Breast epithelium (tissue), 4 donors: ENCODE measurements around the gene ART1. TPM values are rescaled to one million over a fixed set of nuclear protein-coding genes. Genes with fewer than 3 reads are reported as not detected.

Source experiments
- DNase-seq, 2 donors: peaks; one replicate each; pipeline ENCODE4 v3.0.0-alpha.2; 2019; ENCODE audit warnings: low spot score in 2 of 2
- H3K27ac ChIP-seq, 2 donors: fragments of 200-600 bp; sonication (generic) in 1 of 2; one replicate each; pipeline ENCODE4 v1.5.1; 2016 to 2019; ENCODE audit warnings: mild to moderate bottlenecking in 1 of 2
- H3K27me3 ChIP-seq, 2 donors: fragments of 200-600 bp; sonication (generic) in 1 of 2; one replicate each; pipeline versions ENCODE4 v1.5.1 to v1.6.0; 2017 to 2019; ENCODE audit warnings: control low read depth in 1 of 2, mild to moderate bottlenecking in 1 of 2
- H3K36me3 ChIP-seq: fragments of 200-600 bp; one replicate; pipeline ENCODE4 v1.5.1; 2019
- H3K4me1 ChIP-seq, 2 donors: fragments of 200-600 bp; sonication (generic); one replicate each; pipeline ENCODE4 v1.5.1; 2016 to 2019; ENCODE audit warnings: control low read depth in 1 of 2
- H3K4me3 ChIP-seq, 3 donors: fragments of 200-600 bp; sonication (generic); 1 replicate in 2 of 3; 2 replicates in 1 of 3; pipeline ENCODE4 v1.5.1; 2016 to 2019; ENCODE audit warnings: mild to moderate bottlenecking in 3 of 3, moderate library complexity in 2 of 3
- H3K9me3 ChIP-seq, 2 donors: fragments of 200-600 bp; sonication (generic) in 1 of 2; one replicate each; pipeline ENCODE4 v1.5.1; 2016 to 2019; ENCODE audit warnings: control low read depth in 1 of 2
- CTCF ChIP-seq, 3 donors: fragments of 450-650 bp; IDR thresholded peaks; one replicate each; pipeline ENCODE4 v1.5.1; 2016 to 2017; ENCODE audit warnings: antibody characterized with exemption in 3 of 3, mild to moderate bottlenecking in 3 of 3, moderate library complexity in 3 of 3
- POLR2A ChIP-seq: fragments of 450-650 bp; IDR thresholded peaks from one replicate; pipeline ENCODE4 v1.6.1; 2016; ENCODE audit warnings: antibody characterized with exemption, mild to moderate bottlenecking, moderate library complexity
- POLR2AphosphoS5 ChIP-seq, 3 donors: sonication (generic); formaldehyde crosslinking; IDR thresholded peaks; one replicate each; pipeline ENCODE4 v1.6.1; 2017; ENCODE audit warnings: antibody characterized with exemption in 3 of 3
- intact Hi-C: fragments of 100-400 bp; cut with DNase I; formaldehyde crosslinking; loops from one replicate; pipeline ENCODE4 v1.15.1; 2023; ENCODE audit warnings: low total_unique reads
- total RNA-seq, 3 donors: library from RNA; depleted of rRNA; stranded (reverse); fragments of >200 nt; gene quantifications; one replicate each; pipeline ENCODE4 v1.1.0, GENCODE V29; 2016

Gene ART1
- total RNA-seq, 3 donors from 2014 or later, result not detected

GRCh38 chr11:3658252-3658651 lies 13.3 kb downstream of the ART1 start:
- TF ChIP-seq CTCF (IDR thresholded peaks at IDR 0.05) (no peak), POLR2A (no peak), POLR2AphosphoS5 (IDR thresholded peaks at IDR 0.05) (no peak)
- intact Hi-C loops, result no loop called here
- H3K36me3 ChIP-seq, result no peaks in the 10 kb centered on the region
- H3K4me3 ChIP-seq, result no peak overlapping the region
- no peaks in the 10 kb centered on the region for H3K4me1 ChIP-seq
- DNase-seq, result no peak
- no peak overlapping the region for H3K27ac ChIP-seq
- H3K27me3 ChIP-seq, result no peaks in the 10 kb centered on the region
- no peaks in the 10 kb centered on the region for H3K9me3 ChIP-seq

- H3K27ac ChIP-seq, result no peak overlapping the region
- no peak for TF ChIP-seq POLR2A
- no peak for TF ChIP-seq CTCF (IDR thresholded peaks at IDR 0.05)
- no peak for TF ChIP-seq POLR2AphosphoS5 (IDR thresholded peaks at IDR 0.05)
- H3K4me3 ChIP-seq, result no peak overlapping the region
- no peak for DNase-seq
- no peaks in the 10 kb centered on the region for H3K9me3 ChIP-seq
- H3K4me1 ChIP-seq, result no peaks in the 10 kb centered on the region
- no peaks in the 10 kb centered on the region for H3K36me3 ChIP-seq
- intact Hi-C loops, result no loop called here
- no peaks in the 10 kb centered on the region for H3K27me3 ChIP-seq
Measured at GRCh38 chr11:3659595-3660515, 14.9 kb downstream of the ART1 start.

GRCh38 chr11:3660960-3661359 lies 16.0 kb downstream of the ART1 start:
- Histone ChIP-seq H3K36me3 (no peaks in the 10 kb centered on the region), H3K27ac (no peak overlapping the region), H3K4me3 (no peak overlapping the region), H3K9me3 (no peaks in the 10 kb centered on the region), H3K27me3 (no peaks in the 10 kb centered on the region), H3K4me1 (no peaks in the 10 kb centered on the region)
- intact Hi-C loops, result no loop called here
- TF ChIP-seq CTCF (IDR thresholded peaks at IDR 0.05) (no peak), POLR2A (no peak), POLR2AphosphoS5 (IDR thresholded peaks at IDR 0.05) (no peak)
- no peak for DNase-seq

GRCh38 chr11:3662856-3663255 lies 17.9 kb downstream of the ART1 start:
- Histone ChIP-seq H3K4me1 (no peaks in the 10 kb centered on the region), H3K27me3 (no peaks in the 10 kb centered on the region), H3K9me3 (no peaks in the 10 kb centered on the region), H3K27ac (no peak overlapping the region), H3K36me3 (peaks cover 6% of the 10 kb centered on the region), H3K4me3 (no peak overlapping the region)
- intact Hi-C loops, result no loop called here
- TF ChIP-seq CTCF (IDR thresholded peaks at IDR 0.05) (no peak), POLR2AphosphoS5 (IDR thresholded peaks at IDR 0.05) (no peak), POLR2A (no peak)
- no peak for DNase-seq

- H3K27me3 ChIP-seq, result no peaks in the 10 kb centered on the region
- DNase-seq, result no peak
- H3K4me1 ChIP-seq, result no peaks in the 10 kb centered on the region
- no peak overlapping the region for H3K27ac ChIP-seq
- H3K36me3 ChIP-seq, result peaks cover 6% of the 10 kb centered on the region
- no peak overlapping the region for H3K4me3 ChIP-seq
- intact Hi-C loops, result no loop called here
- no peaks in the 10 kb centered on the region for H3K9me3 ChIP-seq
- TF ChIP-seq CTCF (IDR thresholded peaks at IDR 0.05) (no peak), POLR2AphosphoS5 (IDR thresholded peaks at IDR 0.05) (no peak), POLR2A (no peak)
Measured at GRCh38 chr11:3664032-3664630, 19.2 kb downstream of the ART1 start.
